Measurements from ENCODE around the gene CCDC50. TPM values are rescaled to one million over a fixed set of nuclear protein-coding genes. Genes with fewer than 3 reads are reported as not detected.

The CCDC50 gene
- total RNA-seq, 1 donor from 2014 or later: 89.9 TPM

DNA sequence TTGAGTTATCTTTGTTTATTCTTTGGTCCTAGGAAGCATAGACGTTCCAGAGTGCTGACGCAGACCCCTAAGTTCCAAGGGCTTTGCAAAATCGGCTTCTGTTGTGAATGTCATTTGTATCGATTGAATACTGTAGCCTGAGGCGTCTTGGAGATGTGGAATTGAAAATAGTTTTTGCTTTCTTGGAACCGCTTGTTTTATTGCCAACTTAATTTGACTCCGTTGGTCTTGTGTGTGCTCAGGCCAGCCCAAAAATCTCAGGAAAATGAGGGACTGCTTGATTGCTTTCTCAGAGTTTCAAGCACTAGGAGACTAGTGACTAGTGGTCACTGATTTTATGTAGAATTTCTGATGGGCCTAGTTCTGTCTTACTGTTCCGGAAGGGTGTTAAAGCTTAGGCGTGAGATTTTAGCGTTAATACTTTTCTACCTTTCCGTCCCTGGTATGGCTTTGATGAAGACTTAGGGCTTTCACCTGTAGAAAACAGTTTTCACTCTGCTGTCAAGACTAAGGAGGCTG is 1.4 kb downstream of the CCDC50 start:
- TF ChIP-seq, protein P1, sequence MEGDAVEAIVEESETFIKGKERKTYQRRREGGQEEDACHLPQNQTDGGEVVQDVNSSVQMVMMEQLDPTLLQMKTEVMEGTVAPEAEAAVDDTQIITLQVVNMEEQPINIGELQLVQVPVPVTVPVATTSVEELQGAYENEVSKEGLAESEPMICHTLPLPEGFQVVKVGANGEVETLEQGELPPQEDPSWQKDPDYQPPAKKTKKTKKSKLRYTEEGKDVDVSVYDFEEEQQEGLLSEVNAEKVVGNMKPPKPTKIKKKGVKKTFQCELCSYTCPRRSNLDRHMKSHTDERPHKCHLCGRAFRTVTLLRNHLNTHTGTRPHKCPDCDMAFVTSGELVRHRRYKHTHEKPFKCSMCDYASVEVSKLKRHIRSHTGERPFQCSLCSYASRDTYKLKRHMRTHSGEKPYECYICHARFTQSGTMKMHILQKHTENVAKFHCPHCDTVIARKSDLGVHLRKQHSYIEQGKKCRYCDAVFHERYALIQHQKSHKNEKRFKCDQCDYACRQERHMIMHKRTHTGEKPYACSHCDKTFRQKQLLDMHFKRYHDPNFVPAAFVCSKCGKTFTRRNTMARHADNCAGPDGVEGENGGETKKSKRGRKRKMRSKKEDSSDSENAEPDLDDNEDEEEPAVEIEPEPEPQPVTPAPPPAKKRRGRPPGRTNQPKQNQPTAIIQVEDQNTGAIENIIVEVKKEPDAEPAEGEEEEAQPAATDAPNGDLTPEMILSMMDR (IDR thresholded peaks at IDR 0.05; ENCODE audit: insufficient read depth, low read depth, low read length): no peak
- no peak for TF ChIP-seq EZH2 (IDR thresholded peaks at IDR 0.05; ENCODE audit: insufficient read depth, low read length)
- no peaks in the 10 kb centered on the region for H3K9me3 Mint-ChIP-seq (ENCODE audit: unreplicated experiment)
- Histone ChIP-seq H3K9ac (ENCODE audit: low read length) (peak overlapping the region; percentile 98), H3K79me2 (ENCODE audit: insufficient read depth, low read length) (peaks cover 69% of the 10 kb centered on the region), H3K36me3 (ENCODE audit: insufficient read depth, low read length) (no peaks in the 10 kb centered on the region), H3K4me3 (ENCODE audit: insufficient read depth, low read depth, low read length) (peak overlapping the region; percentile 92), H3K27me3 (ENCODE audit: insufficient read depth, low read length) (no peaks in the 10 kb centered on the region), H2AFZ (ENCODE audit: low read depth, low read length) (peak overlapping the region; percentile 90), H3K4me2 (ENCODE audit: low read length) (peak overlapping the region; percentile 96), H3K27ac (ENCODE audit: low read depth, low read length) (peak overlapping the region; percentile 98), H3K4me1 (ENCODE audit: insufficient read depth, low read length) (peaks cover 36% of the 10 kb centered on the region), H3K9me3 (ENCODE audit: insufficient read depth, low read depth, low read length) (no peaks in the 10 kb centered on the region), H4K20me1 (ENCODE audit: insufficient read depth, low read length) (no peaks in the 10 kb centered on the region)
- no peak for FAIRE-seq
- peaks cover 37% of the 10 kb centered on the region for H3K4me1 Mint-ChIP-seq (ENCODE audit: low read depth, unreplicated experiment)
- no peaks in the 10 kb centered on the region for H3K36me3 Mint-ChIP-seq (ENCODE audit: low read depth, unreplicated experiment)
- no peaks in the 10 kb centered on the region for H3K27me3 Mint-ChIP-seq (ENCODE audit: low read depth, unreplicated experiment)
- peak overlapping the region; percentile 96 for H3K27ac Mint-ChIP-seq (ENCODE audit: unreplicated experiment)
- H3K4me3 Mint-ChIP-seq (ENCODE audit: unreplicated experiment): peak overlapping the region; percentile 98
- DNase-seq (ENCODE audit: low read depth): peak; percentile 88

DNA sequence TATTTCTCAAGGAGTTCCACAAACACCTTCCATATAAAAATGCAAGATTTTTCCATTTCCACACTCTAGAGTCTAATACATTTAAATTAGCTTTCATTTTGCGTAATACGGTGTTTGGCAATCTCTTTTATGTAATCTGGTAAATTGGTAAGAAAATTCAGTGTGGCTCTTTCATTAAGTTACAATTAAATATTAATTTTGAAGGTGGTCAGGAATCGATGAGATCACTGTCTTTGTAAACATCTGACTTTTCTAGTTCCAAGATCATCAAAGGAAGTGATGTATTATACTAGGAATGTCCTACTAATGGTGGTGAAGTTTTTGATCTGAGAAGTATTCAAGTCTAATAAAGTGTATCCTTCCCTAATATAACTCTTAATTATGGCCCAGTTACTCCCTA is 2.2 kb downstream of the CCDC50 start:
- Mint-ChIP-seq H3K27ac (ENCODE audit: unreplicated experiment) (peak overlapping the region; percentile 96), H3K9me3 (ENCODE audit: unreplicated experiment) (no peaks in the 10 kb centered on the region), H3K4me3 (ENCODE audit: unreplicated experiment) (peak overlapping the region; percentile 98), H3K27me3 (ENCODE audit: low read depth, unreplicated experiment) (no peaks in the 10 kb centered on the region), H3K4me1 (ENCODE audit: low read depth, unreplicated experiment) (peaks cover 40% of the 10 kb centered on the region), H3K36me3 (ENCODE audit: low read depth, unreplicated experiment) (no peaks in the 10 kb centered on the region)
- no peak overlapping the region for H2AFZ ChIP-seq (ENCODE audit: low read depth, low read length)
- FAIRE-seq: peak; percentile 34
- H3K79me2 ChIP-seq (ENCODE audit: insufficient read depth, low read length): peaks cover 77% of the 10 kb centered on the region
- no peaks in the 10 kb centered on the region for H3K27me3 ChIP-seq (ENCODE audit: insufficient read depth, low read length)
- H3K4me1 ChIP-seq (ENCODE audit: insufficient read depth, low read length): peaks cover 39% of the 10 kb centered on the region
- H3K9ac ChIP-seq (ENCODE audit: low read length): peak overlapping the region; percentile 98
- peak overlapping the region; percentile 92 for H3K4me3 ChIP-seq (ENCODE audit: insufficient read depth, low read depth, low read length)
- H4K20me1 ChIP-seq (ENCODE audit: insufficient read depth, low read length): no peaks in the 10 kb centered on the region
- TF ChIP-seq EZH2 (IDR thresholded peaks at IDR 0.05; ENCODE audit: insufficient read depth, low read length): no peak
- TF ChIP-seq, protein P1 (IDR thresholded peaks at IDR 0.05; ENCODE audit: insufficient read depth, low read depth, low read length): no peak
- peak; percentile 67 for DNase-seq (ENCODE audit: low read depth)
- H3K27ac ChIP-seq (ENCODE audit: low read depth, low read length): peak overlapping the region; percentile 98
- H3K4me2 ChIP-seq (ENCODE audit: low read length): peak overlapping the region; percentile 96
- no peaks in the 10 kb centered on the region for H3K9me3 ChIP-seq (ENCODE audit: insufficient read depth, low read depth, low read length)
- H3K36me3 ChIP-seq (ENCODE audit: insufficient read depth, low read length): no peaks in the 10 kb centered on the region

DNA sequence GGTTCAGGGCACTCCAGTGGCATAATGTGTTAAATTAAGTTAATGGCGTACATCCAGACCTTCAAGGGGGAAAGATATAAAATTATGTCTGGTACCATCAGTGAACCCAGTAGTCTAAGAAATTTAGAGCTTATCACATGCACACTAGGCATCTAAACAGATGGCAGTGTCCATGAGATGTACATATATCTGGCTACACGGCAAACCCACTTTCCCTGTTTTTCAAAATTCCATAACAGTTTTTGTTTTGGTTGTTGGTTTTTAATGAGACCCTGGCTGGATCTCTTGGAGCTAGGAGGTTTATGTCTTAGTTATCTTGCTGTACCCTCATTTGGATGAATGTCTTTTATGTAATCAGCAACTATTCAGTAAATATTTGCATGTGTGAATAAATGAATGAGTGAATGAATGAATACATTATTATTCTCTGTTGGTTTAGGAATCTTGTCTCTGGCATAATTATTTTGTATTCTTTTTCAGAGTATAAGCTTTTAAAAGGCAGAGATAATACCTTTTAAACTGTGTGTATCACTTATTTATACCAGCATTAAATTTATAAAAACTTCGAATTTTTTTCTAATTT is 4.2 kb downstream of the CCDC50 start:
- peaks cover 45% of the 10 kb centered on the region for H3K4me1 ChIP-seq (ENCODE audit: insufficient read depth, low read length)
- no peak overlapping the region for H3K27ac Mint-ChIP-seq (ENCODE audit: unreplicated experiment)
- peaks cover 55% of the 10 kb centered on the region for H3K4me1 Mint-ChIP-seq (ENCODE audit: low read depth, unreplicated experiment)

More for the DNA sequence above, 4.2 kb downstream of the CCDC50 start:
- Histone ChIP-seq H3K9ac (ENCODE audit: low read length) (no peak overlapping the region), H3K4me2 (ENCODE audit: low read length) (peak overlapping the region; percentile 96), H2AFZ (ENCODE audit: low read depth, low read length) (no peak overlapping the region), H3K36me3 (ENCODE audit: insufficient read depth, low read length) (no peaks in the 10 kb centered on the region), H3K27ac (ENCODE audit: low read depth, low read length) (no peak overlapping the region), H3K27me3 (ENCODE audit: insufficient read depth, low read length) (no peaks in the 10 kb centered on the region), H4K20me1 (ENCODE audit: insufficient read depth, low read length) (no peaks in the 10 kb centered on the region), H3K4me3 (ENCODE audit: insufficient read depth, low read depth, low read length) (no peak overlapping the region), H3K9me3 (ENCODE audit: insufficient read depth, low read depth, low read length) (no peaks in the 10 kb centered on the region), H3K79me2 (ENCODE audit: insufficient read depth, low read length) (peaks cover 92% of the 10 kb centered on the region)
- TF ChIP-seq, protein P1 (IDR thresholded peaks at IDR 0.05; ENCODE audit: insufficient read depth, low read depth, low read length): no peak
- TF ChIP-seq EZH2 (IDR thresholded peaks at IDR 0.05; ENCODE audit: insufficient read depth, low read length): no peak
- DNase-seq (ENCODE audit: low read depth) (no peak), FAIRE-seq (no peak)
- Mint-ChIP-seq H3K27me3 (ENCODE audit: low read depth, unreplicated experiment) (no peaks in the 10 kb centered on the region), H3K4me3 (ENCODE audit: unreplicated experiment) (no peak overlapping the region), H3K36me3 (ENCODE audit: low read depth, unreplicated experiment) (no peaks in the 10 kb centered on the region), H3K9me3 (ENCODE audit: unreplicated experiment) (no peaks in the 10 kb centered on the region)
